ENCODE measurements around the gene TFCP2. TPM values are rescaled to one million over a fixed set of nuclear protein-coding genes. Genes with fewer than 3 reads are reported as not detected.
A peak's percentile ranks its signal among the peaks of the same experiment; 100 is the strongest.

Gene TFCP2
- total and polyA plus RNA-seq, 2 of the 13 experiments (the other 11 are each of a cell fraction or from before 2014, with no cell fraction given) = 7.6 to 10.0 TPM

GRCh38 chr12:51171884-51172514, 936 bp downstream of the TFCP2 start (continued):
- TF ChIP-seq TFDP1 (CRISPR knock-in tag; IDR thresholded peaks at IDR 0.05; ENCODE audit: borderline replicate concordance) (0 out of 2 replicates have a peak, but pooled peaks have one; percentile 7), KAT7 (CRISPR knock-in tag; IDR thresholded peaks at IDR 0.05; ENCODE audit: borderline replicate concordance) (no peak), BORCS8-MEF2B (CRISPR knock-in tag; IDR thresholded peaks at IDR 0.05) (peak; percentile 0; the same call in 1 of the 2 replicates), SNAPC2 (CRISPR knock-in tag; IDR thresholded peaks at IDR 0.05) (no peak), ZNF430 (CRISPR knock-in tag; IDR thresholded peaks at IDR 0.05) (0 out of 2 replicates have a peak, but pooled peaks have one; percentile 5), NCOA5 (CRISPR knock-in tag; IDR thresholded peaks at IDR 0.05) (no peak), ZNF891 (CRISPR knock-in tag; IDR thresholded peaks at IDR 0.05) (peak; percentile 23; the same call in 1 of the 2 replicates), HDAC2 (CRISPR knock-in tag; IDR thresholded peaks at IDR 0.05) (0 out of 2 replicates have a peak, but pooled peaks have one; percentile 3), GATAD2A (CRISPR knock-in tag; IDR thresholded peaks at IDR 0.05) (0 out of 2 replicates have a peak, but pooled peaks have one; percentile 14), MTF2 (CRISPR knock-in tag; IDR thresholded peaks at IDR 0.05; ENCODE audit: borderline replicate concordance) (peak; percentile 33; the same call in 1 of the 2 replicates), STAT6 (CRISPR knock-in tag; IDR thresholded peaks at IDR 0.05; ENCODE audit: borderline replicate concordance) (0 out of 2 replicates have a peak, but pooled peaks have one; percentile 30), MTA1 (CRISPR knock-in tag; IDR thresholded peaks at IDR 0.05; ENCODE audit: borderline replicate concordance) (no peak), HOXA7 (CRISPR knock-in tag; IDR thresholded peaks at IDR 0.05) (no peak), ZNF724P (CRISPR knock-in tag; IDR thresholded peaks at IDR 0.05; ENCODE audit: borderline replicate concordance) (no peak; the same call in 1 of the 2 replicates), RXRB (CRISPR knock-in tag; IDR thresholded peaks at IDR 0.05; ENCODE audit: borderline replicate concordance) (no peak), ZNF337 (CRISPR knock-in tag; IDR thresholded peaks at IDR 0.05; ENCODE audit: borderline replicate concordance, low read depth) (peak; percentile 70; the same call in 1 of the 2 replicates), ZNF614 (CRISPR knock-in tag; IDR thresholded peaks at IDR 0.05; ENCODE audit: borderline replicate concordance) (no peak; the same call in 1 of the 2 replicates)

Data from HepG2 (cell line).